ENCODE results near the gene DAPK1.

Gene DAPK1

GRCh38 chr9:87699835-87700234 is 202.2 kb downstream of the DAPK1 start:
- no peak for TF ChIP-seq ZNF274 (IDR thresholded peaks at IDR 0.05; ENCODE audit: low read depth, low read length)
- H3K4me3 ChIP-seq (ENCODE audit: low read length) = no peak overlapping the region

- TF ChIP-seq ZNF274 (IDR thresholded peaks at IDR 0.05; ENCODE audit: low read depth, low read length) = no peak
- H3K4me3 ChIP-seq (ENCODE audit: low read length) = no peak overlapping the region
These were observed 203.8 kb downstream of the DAPK1 start for GRCh38 chr9:87701491-87701890.

- no peak overlapping the region for H3K4me3 ChIP-seq (ENCODE audit: low read length)
- TF ChIP-seq ZNF274 (IDR thresholded peaks at IDR 0.05; ENCODE audit: low read depth, low read length) = no peak
These were observed 204.3 kb downstream of the DAPK1 start for GRCh38 chr9:87701931-87702421.

- H3K4me3 ChIP-seq (ENCODE audit: low read length) = no peak overlapping the region
- no peak for TF ChIP-seq ZNF274 (IDR thresholded peaks at IDR 0.05; ENCODE audit: low read depth, low read length)
These were observed 205.3 kb downstream of the DAPK1 start for GRCh38 chr9:87702921-87703320.

- no peak overlapping the region for H3K4me3 ChIP-seq (ENCODE audit: low read length)
- TF ChIP-seq ZNF274 (IDR thresholded peaks at IDR 0.05; ENCODE audit: low read depth, low read length) = no peak
These were observed 206.1 kb downstream of the DAPK1 start for GRCh38 chr9:87703636-87704276.

- H3K4me3 ChIP-seq (ENCODE audit: low read length) = no peak overlapping the region
- no peak for TF ChIP-seq ZNF274 (IDR thresholded peaks at IDR 0.05; ENCODE audit: low read depth, low read length)
These were observed 206.7 kb downstream of the DAPK1 start for GRCh38 chr9:87704342-87704741.

- H3K4me3 ChIP-seq (ENCODE audit: low read length) = no peak overlapping the region
- TF ChIP-seq ZNF274 (IDR thresholded peaks at IDR 0.05; ENCODE audit: low read depth, low read length) = no peak
These were observed 208.5 kb downstream of the DAPK1 start for GRCh38 chr9:87706066-87706739.

- no peak for TF ChIP-seq ZNF274 (IDR thresholded peaks at IDR 0.05; ENCODE audit: low read depth, low read length)
- H3K4me3 ChIP-seq (ENCODE audit: low read length) = no peak overlapping the region
These were observed 210.3 kb downstream of the DAPK1 start for GRCh38 chr9:87707805-87708506.

- TF ChIP-seq ZNF274 (IDR thresholded peaks at IDR 0.05; ENCODE audit: low read depth, low read length) = no peak
These were observed 210.9 kb downstream of the DAPK1 start for GRCh38 chr9:87708546-87708945.

GRCh38 chr9:87708986-87709728 is 211.5 kb downstream of the DAPK1 start:
- no peak overlapping the region for H3K4me3 ChIP-seq (ENCODE audit: low read length)
- TF ChIP-seq ZNF274 (IDR thresholded peaks at IDR 0.05; ENCODE audit: low read depth, low read length) = no peak

More at GRCh38 chr9:87708546-87708945, 210.9 kb downstream of the DAPK1 start:
- H3K4me3 ChIP-seq (ENCODE audit: low read length) = no peak overlapping the region

GRCh38 chr9:87710443-87710842 is 212.8 kb downstream of the DAPK1 start:
- H3K4me3 ChIP-seq (ENCODE audit: low read length) = no peak overlapping the region
- no peak for TF ChIP-seq ZNF274 (IDR thresholded peaks at IDR 0.05; ENCODE audit: low read depth, low read length)

GRCh38 chr9:87711857-87712800 is 214.5 kb downstream of the DAPK1 start:
- H3K4me3 ChIP-seq (ENCODE audit: low read length) = no peak overlapping the region
- no peak for TF ChIP-seq ZNF274 (IDR thresholded peaks at IDR 0.05; ENCODE audit: low read depth, low read length)

- no peak overlapping the region for H3K4me3 ChIP-seq (ENCODE audit: low read length)
- no peak for TF ChIP-seq ZNF274 (IDR thresholded peaks at IDR 0.05; ENCODE audit: low read depth, low read length)
These were observed 215.2 kb downstream of the DAPK1 start for GRCh38 chr9:87712801-87713277.

All from GM08714 (cell line).